HEK293 (cell line): ENCODE data around the gene GALNT16.

Experiments
- ATF2 ChIP-seq: fragments of 450-650 bp; formaldehyde crosslinking; IDR thresholded peaks from 2 replicates; pipeline ENCODE4 v1.5.1; 2016; ENCODE audit warnings: missing biosample characterization, missing genetic modification characterization, low read depth
- CTCF ChIP-seq: fragments of 450-650 bp; formaldehyde crosslinking; IDR thresholded peaks from 2 replicates; pipeline ENCODE4 v1.5.1; 2016; ENCODE audit warnings: missing biosample characterization, missing genetic modification characterization
- PATZ1 ChIP-seq: fragments of 450-650 bp; formaldehyde crosslinking; IDR thresholded peaks from 2 replicates; pipeline ENCODE4 v1.5.1; 2016; ENCODE audit warnings: missing biosample characterization, missing genetic modification characterization
- PRDM4 ChIP-seq: fragments of 450-650 bp; formaldehyde crosslinking; IDR thresholded peaks from 2 replicates; pipeline ENCODE4 v1.5.1; 2017; ENCODE audit warnings: missing biosample characterization, missing genetic modification characterization
- TCF7L2 ChIP-seq: IDR thresholded peaks from 2 replicates; pipeline ENCODE4 v1.6.1; 2011; ENCODE audit warnings: low read depth, mild to moderate bottlenecking, inconsistent platforms, low read length, moderate library complexity, borderline replicate concordance
- YY1 ChIP-seq: fragments of 450-650 bp; formaldehyde crosslinking; IDR thresholded peaks from 2 replicates; pipeline ENCODE4 v1.5.1; 2018; ENCODE audit warnings: missing biosample characterization, missing genetic modification characterization
- ZBTB21 ChIP-seq: fragments of 450-650 bp; formaldehyde crosslinking; IDR thresholded peaks from 2 replicates; pipeline ENCODE4 v1.5.1; 2017; ENCODE audit warnings: missing biosample characterization, missing genetic modification characterization
- ZNF133 ChIP-seq: fragments of 450-650 bp; formaldehyde crosslinking; IDR thresholded peaks from 2 replicates; pipeline ENCODE4 v1.5.1; 2016; ENCODE audit warnings: missing biosample characterization, missing genetic modification characterization
- ZNF398 ChIP-seq: fragments of 450-650 bp; formaldehyde crosslinking; IDR thresholded peaks from 2 replicates; pipeline ENCODE4 v1.5.1; 2017; ENCODE audit warnings: missing biosample characterization, missing genetic modification characterization
- ZNF513 ChIP-seq: fragments of 450-650 bp; IDR thresholded peaks from 2 replicates; pipeline ENCODE4 v1.5.1; 2018; ENCODE audit warnings: missing biosample characterization, missing genetic modification characterization
- ZNF518A ChIP-seq: fragments of 450-650 bp; formaldehyde crosslinking; conservative IDR thresholded peaks from 2 replicates; pipeline ENCODE4 v1.5.1; 2016; ENCODE audit warnings: low read depth, missing biosample characterization, missing genetic modification characterization
- ZSCAN30 ChIP-seq: fragments of 450-650 bp; IDR thresholded peaks from 2 replicates; pipeline ENCODE4 v1.5.1; 2018; ENCODE audit warnings: missing biosample characterization, mild to moderate bottlenecking, missing genetic modification characterization, moderate library complexity

- TF ChIP-seq CTCF (tag by site-specific recombination) (no peak), ZNF518A (no peak), ZNF513 (no peak), TCF7L2 (no peak), YY1 (tag by site-specific recombination) (no peak), ZNF398 (tag by site-specific recombination) (no peak), PATZ1 (tag by site-specific recombination) (no peak), PRDM4 (no peak), ZBTB21 (tag by site-specific recombination) (no peak), ZNF133 (tag by site-specific recombination) (no peak), ZSCAN30 (tag by site-specific recombination) (no peak), ATF2 (tag by site-specific recombination) (no peak)
Observed at GRCh38 chr14:69321601-69322330, 61.8 kb downstream of the GALNT16 start.
